Fibroblast of mammary gland (primary cell): ENCODE data around the gene SPHK2.

ENCODE experiments used
- DNase-seq: peaks from one replicate; pipeline ENCODE4 v3.0.0-alpha.2; 2010; ENCODE audit warnings: low read depth
- H3K4me3 ChIP-seq: 2 replicates; pipeline ENCODE4 v1.5.1; 2011; ENCODE audit warnings: low read depth, mild to moderate bottlenecking, low read length, moderate library complexity; ENCODE audit not compliant: control insufficient read depth
- TF ChIP-seq, protein P1 (sequence below): conservative IDR thresholded peaks from 2 replicates; pipeline ENCODE4 v1.5.1; 2011; ENCODE audit warnings: low read depth, low read length, inconsistent platforms; ENCODE audit not compliant: control insufficient read depth, insufficient read depth

Gene SPHK2

GRCh38 chr19:48606463-48607358 lies 12.6 kb upstream of the SPHK2 start, which contains the start of gene SPACA4:
Gene SPACA4, plus strand, starts transcription at chr19:48606742. Its CDS starts 237 bp downstream, at chr19:48606979.
- DNase-seq = no peak
- TF ChIP-seq, protein P1, sequence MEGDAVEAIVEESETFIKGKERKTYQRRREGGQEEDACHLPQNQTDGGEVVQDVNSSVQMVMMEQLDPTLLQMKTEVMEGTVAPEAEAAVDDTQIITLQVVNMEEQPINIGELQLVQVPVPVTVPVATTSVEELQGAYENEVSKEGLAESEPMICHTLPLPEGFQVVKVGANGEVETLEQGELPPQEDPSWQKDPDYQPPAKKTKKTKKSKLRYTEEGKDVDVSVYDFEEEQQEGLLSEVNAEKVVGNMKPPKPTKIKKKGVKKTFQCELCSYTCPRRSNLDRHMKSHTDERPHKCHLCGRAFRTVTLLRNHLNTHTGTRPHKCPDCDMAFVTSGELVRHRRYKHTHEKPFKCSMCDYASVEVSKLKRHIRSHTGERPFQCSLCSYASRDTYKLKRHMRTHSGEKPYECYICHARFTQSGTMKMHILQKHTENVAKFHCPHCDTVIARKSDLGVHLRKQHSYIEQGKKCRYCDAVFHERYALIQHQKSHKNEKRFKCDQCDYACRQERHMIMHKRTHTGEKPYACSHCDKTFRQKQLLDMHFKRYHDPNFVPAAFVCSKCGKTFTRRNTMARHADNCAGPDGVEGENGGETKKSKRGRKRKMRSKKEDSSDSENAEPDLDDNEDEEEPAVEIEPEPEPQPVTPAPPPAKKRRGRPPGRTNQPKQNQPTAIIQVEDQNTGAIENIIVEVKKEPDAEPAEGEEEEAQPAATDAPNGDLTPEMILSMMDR = no peak
- no peak within 1 kb of the TSS for H3K4me3 ChIP-seq

DNA sequence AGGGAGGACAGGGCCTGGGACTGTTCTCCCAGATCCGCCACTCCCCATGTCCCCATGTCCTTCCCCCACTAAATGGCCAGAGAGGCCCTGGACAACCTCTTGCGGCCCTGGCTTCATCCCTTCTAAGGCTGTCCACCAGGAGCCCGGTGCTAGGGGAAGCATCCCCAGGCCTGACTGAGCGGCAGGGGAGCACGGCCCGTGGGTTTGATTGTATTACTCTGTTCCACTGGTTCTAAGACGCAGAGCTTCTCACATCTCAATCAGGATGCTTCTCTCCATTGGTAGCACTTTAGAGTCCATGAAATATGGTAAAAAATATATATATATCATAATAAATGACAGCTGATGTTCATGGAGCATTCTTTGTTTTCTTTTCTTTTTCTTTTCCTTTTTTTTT lies 11.9 kb upstream of the SPHK2 start:
- TF ChIP-seq, protein P1 = no peak
- H3K4me3 ChIP-seq = no peak overlapping the region
- DNase-seq = no peak

DNA sequence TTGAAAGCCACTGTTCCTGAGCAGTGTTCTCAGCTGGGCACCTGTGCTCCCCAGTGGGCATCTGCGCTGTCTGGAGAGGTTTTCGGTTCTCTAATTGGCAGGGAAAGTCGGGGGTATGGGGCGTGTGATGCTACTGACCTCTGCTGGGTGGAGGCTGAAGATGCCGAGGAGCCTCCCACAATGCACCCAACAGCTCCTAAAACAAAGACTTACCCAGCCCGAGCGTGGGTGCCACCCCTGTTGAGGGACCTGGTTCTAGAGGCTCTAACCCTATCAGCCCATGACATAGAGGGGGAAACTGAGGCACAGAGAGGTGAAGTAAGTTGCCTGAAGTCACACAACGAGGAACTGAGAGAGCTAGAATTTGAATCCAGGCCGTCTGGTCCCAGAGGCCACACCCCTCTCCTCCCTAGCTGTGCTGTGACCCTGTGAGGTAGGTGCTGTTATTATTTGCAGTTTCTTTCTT lies 10.5 kb upstream of the SPHK2 start:
- TF ChIP-seq, protein P1 = peak; percentile 53
- no peak overlapping the region for H3K4me3 ChIP-seq
- DNase-seq = peak; percentile 48

- no peak for DNase-seq
- TF ChIP-seq, protein P1 = no peak
- H3K4me3 ChIP-seq = no peak overlapping the region
These were observed 9.7 kb upstream of the SPHK2 start for GRCh38 chr19:48609571-48610108.

DNA sequence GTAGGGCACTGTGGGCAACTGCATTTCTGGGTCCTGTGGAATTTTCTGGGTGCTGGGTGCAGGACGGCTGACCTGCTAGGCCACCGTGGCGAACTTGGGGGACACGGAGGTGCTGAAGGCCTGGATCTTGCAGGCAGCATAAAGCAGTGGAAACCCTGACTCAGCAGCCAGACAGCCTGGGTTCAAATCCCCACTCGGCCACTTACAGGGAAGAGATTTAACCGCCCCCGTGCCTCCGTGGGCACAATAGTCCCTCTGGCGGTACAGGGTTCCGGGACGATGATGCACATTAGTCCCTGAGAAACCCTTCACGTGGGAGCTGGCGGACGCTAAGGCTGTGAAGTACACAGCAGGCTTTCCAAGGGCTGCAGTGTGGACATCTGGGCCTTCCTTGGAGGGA lies 7.4 kb upstream of the SPHK2 start:
- TF ChIP-seq, protein P1 = no peak
- no peak for DNase-seq
- no peak overlapping the region for H3K4me3 ChIP-seq

DNA sequence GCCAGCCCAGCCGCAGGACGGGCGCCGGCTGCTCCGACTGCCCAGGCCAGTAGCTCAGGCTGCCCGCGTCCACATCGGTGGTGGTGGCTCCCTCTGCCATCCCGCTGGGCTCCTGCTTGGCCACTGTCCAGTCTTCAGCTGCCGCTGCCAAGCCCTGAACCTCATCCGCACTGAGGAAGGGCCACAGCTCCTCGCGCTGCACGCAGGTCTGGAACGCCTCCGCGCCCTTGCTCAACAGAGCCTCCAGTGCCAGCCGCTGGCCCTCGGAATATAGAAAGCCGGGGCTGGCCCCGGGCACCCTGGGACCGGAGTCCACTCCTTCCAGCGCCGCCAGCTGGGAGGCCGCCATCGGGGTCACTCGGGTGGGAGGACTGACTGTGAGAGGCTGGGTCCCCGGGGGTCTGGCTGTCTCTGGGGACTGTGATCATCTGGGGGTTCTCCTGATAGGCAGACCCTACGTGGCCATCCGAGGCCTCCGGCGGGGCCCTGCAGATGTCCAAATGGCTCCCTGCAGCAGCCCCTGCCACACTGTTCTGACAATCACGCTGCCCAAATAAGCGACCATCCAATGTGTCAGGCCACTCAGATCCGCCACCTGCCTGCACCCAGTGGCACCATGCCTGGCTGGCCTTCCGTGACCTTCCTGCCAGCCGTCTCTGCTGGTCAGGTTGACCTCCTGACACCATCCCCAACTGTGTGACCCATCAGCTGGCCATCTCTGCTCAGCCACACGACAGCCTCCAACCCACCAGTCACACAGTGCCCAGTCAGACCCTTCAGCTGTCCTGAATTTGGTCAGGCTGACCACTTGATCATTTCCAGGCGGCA lies 6.1 kb upstream of the SPHK2 start:
- no peak for DNase-seq
- H3K4me3 ChIP-seq = no peak overlapping the region
- TF ChIP-seq, protein P1 = no peak
